Liver (tissue), 3 donors: ENCODE results near the gene ZNF83.

ENCODE experiments used
- EGR1 ChIP-seq, 2 donors: IDR thresholded peaks; 2 replicates each; pipeline ENCODE4 v1.6.1; 2016 to 2018; ENCODE audit warnings: antibody characterized with exemption in 2 of 2, low read depth in 2 of 2
- GABPA ChIP-seq, 2 donors: IDR thresholded peaks in 1 of 2; conservative IDR thresholded peaks in 1 of 2; 2 replicates each; pipeline ENCODE4 v1.6.1; 2016; ENCODE audit warnings: antibody characterized with exemption in 2 of 2, mild to moderate bottlenecking in 1 of 2, moderate library complexity in 1 of 2
- JUND ChIP-seq, 2 donors: IDR thresholded peaks; 2 replicates each; pipeline ENCODE4 v1.6.1; 2016; ENCODE audit warnings: antibody characterized with exemption in 2 of 2
- NR2F2 ChIP-seq: IDR thresholded peaks from 2 replicates; pipeline ENCODE4 v1.6.1; 2016; ENCODE audit warnings: antibody characterized with exemption
- RAD21 ChIP-seq, 2 donors: IDR thresholded peaks; 2 replicates each; pipeline ENCODE4 v1.6.1; 2016; ENCODE audit warnings: antibody characterized with exemption in 2 of 2, mild to moderate bottlenecking in 2 of 2
- RXRA ChIP-seq, 2 donors: IDR thresholded peaks; 2 replicates each; pipeline ENCODE4 v1.6.1; 2017 to 2018; ENCODE audit warnings: antibody characterized with exemption in 2 of 2, mild to moderate bottlenecking in 1 of 2
- SP1 ChIP-seq: IDR thresholded peaks from 2 replicates; pipeline ENCODE4 v1.6.1; 2018; ENCODE audit warnings: antibody characterized with exemption, mild to moderate bottlenecking
- TAF1 ChIP-seq: conservative IDR thresholded peaks from 2 replicates; pipeline ENCODE4 v1.6.1; 2016; ENCODE audit warnings: antibody characterized with exemption, mild to moderate bottlenecking
- YY1 ChIP-seq: IDR thresholded peaks from 2 replicates; pipeline ENCODE4 v1.6.1; 2016; ENCODE audit warnings: antibody characterized with exemption, mild to moderate bottlenecking
- TF ChIP-seq, protein P1 (sequence below): fragments of 150-350 bp; IDR thresholded peaks from 2 replicates; pipeline ENCODE4 v1.5.1; 2017; ENCODE audit warnings: improper control_type of control experiment, low read depth, low read length; ENCODE audit not compliant: missing input control
- TF ChIP-seq, protein P2 (sequence below): IDR thresholded peaks from 2 replicates; pipeline ENCODE4 v1.6.1; 2016; ENCODE audit warnings: antibody characterized with exemption, mild to moderate bottlenecking
- TF ChIP-seq, protein P3 (sequence below): IDR thresholded peaks from 2 replicates; pipeline ENCODE4 v1.6.1; 2016; ENCODE audit warnings: antibody characterized with exemption
- TF ChIP-seq, protein P4 (sequence below): IDR thresholded peaks from 2 replicates; pipeline ENCODE4 v1.6.1; 2016; ENCODE audit warnings: antibody characterized with exemption
- TF ChIP-seq, protein P5 (sequence below): IDR thresholded peaks from 2 replicates; pipeline ENCODE4 v1.6.1; 2016; ENCODE audit warnings: antibody characterized with exemption
- donor health status: healthy.
- donor health status: healthy.

DNA sequence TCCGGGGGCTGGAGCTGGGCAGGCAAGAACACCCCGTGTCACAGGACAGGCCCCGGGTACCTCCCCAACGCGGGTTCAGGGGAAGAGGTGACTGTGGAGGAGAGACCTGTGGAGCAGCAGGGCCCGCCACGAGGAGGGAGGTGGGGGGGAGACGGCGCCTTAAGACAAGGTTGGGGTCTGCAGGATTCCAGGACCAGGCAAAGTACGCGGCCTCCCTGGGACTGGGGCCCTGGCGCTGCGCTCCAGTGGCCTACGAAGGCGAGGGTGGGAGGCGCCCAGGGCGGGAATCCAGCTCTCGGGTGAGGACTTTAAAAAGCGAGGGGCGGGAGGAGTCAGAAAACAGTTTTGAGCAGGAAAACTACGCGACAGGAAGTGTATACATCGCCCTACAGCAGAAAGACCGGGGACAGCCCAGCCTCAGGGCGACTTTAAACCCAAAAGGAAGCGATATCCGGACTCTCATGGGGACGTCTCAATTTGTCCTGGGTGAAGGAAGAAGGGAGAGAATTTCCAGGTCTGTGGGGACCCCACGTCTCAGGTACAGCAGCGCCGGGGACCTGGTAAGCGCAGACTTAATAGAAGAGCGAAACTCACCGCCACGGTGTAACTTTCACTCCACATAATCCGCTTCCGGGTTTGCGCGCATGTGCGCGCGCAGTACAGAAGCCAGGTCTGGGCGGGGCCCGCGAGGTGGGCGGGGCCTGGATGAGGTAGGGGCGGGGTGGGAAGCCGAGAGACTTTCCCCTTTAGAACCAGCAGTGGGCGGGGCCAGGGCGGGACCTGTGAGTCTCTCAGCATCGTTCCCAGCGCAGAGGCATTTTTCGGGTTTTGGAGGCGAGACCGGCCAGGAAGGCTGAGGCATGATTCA is at the start of gene ZNF83:
- TF ChIP-seq, protein P1, sequence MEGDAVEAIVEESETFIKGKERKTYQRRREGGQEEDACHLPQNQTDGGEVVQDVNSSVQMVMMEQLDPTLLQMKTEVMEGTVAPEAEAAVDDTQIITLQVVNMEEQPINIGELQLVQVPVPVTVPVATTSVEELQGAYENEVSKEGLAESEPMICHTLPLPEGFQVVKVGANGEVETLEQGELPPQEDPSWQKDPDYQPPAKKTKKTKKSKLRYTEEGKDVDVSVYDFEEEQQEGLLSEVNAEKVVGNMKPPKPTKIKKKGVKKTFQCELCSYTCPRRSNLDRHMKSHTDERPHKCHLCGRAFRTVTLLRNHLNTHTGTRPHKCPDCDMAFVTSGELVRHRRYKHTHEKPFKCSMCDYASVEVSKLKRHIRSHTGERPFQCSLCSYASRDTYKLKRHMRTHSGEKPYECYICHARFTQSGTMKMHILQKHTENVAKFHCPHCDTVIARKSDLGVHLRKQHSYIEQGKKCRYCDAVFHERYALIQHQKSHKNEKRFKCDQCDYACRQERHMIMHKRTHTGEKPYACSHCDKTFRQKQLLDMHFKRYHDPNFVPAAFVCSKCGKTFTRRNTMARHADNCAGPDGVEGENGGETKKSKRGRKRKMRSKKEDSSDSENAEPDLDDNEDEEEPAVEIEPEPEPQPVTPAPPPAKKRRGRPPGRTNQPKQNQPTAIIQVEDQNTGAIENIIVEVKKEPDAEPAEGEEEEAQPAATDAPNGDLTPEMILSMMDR: no peak
- TF ChIP-seq TAF1 (no peak), RAD21 (IDR thresholded peaks at IDR 0.05) (no peak), JUND (IDR thresholded peaks at IDR 0.05) (no peak), EGR1 (IDR thresholded peaks at IDR 0.05; ENCODE audit: low read depth in 2 of 2) (no peak), SP1 (peak; percentile 28), YY1 (no peak), NR2F2 (no peak), GABPA (IDR thresholded peaks at IDR 0.05 in 1 of 2, conservative IDR thresholded peaks at IDR 0.05 in 1 of 2) (peak in 1 of 2 donors; percentile 82), RXRA (IDR thresholded peaks at IDR 0.05) (no peak)
- TF ChIP-seq, protein P2, sequence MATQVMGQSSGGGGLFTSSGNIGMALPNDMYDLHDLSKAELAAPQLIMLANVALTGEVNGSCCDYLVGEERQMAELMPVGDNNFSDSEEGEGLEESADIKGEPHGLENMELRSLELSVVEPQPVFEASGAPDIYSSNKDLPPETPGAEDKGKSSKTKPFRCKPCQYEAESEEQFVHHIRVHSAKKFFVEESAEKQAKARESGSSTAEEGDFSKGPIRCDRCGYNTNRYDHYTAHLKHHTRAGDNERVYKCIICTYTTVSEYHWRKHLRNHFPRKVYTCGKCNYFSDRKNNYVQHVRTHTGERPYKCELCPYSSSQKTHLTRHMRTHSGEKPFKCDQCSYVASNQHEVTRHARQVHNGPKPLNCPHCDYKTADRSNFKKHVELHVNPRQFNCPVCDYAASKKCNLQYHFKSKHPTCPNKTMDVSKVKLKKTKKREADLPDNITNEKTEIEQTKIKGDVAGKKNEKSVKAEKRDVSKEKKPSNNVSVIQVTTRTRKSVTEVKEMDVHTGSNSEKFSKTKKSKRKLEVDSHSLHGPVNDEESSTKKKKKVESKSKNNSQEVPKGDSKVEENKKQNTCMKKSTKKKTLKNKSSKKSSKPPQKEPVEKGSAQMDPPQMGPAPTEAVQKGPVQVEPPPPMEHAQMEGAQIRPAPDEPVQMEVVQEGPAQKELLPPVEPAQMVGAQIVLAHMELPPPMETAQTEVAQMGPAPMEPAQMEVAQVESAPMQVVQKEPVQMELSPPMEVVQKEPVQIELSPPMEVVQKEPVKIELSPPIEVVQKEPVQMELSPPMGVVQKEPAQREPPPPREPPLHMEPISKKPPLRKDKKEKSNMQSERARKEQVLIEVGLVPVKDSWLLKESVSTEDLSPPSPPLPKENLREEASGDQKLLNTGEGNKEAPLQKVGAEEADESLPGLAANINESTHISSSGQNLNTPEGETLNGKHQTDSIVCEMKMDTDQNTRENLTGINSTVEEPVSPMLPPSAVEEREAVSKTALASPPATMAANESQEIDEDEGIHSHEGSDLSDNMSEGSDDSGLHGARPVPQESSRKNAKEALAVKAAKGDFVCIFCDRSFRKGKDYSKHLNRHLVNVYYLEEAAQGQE: no peak
- TF ChIP-seq, protein P3, sequence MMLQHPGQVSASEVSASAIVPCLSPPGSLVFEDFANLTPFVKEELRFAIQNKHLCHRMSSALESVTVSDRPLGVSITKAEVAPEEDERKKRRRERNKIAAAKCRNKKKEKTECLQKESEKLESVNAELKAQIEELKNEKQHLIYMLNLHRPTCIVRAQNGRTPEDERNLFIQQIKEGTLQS: no peak
- TF ChIP-seq, protein P4, sequence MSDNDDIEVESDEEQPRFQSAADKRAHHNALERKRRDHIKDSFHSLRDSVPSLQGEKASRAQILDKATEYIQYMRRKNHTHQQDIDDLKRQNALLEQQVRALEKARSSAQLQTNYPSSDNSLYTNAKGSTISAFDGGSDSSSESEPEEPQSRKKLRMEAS: no peak
- TF ChIP-seq, protein P5, sequence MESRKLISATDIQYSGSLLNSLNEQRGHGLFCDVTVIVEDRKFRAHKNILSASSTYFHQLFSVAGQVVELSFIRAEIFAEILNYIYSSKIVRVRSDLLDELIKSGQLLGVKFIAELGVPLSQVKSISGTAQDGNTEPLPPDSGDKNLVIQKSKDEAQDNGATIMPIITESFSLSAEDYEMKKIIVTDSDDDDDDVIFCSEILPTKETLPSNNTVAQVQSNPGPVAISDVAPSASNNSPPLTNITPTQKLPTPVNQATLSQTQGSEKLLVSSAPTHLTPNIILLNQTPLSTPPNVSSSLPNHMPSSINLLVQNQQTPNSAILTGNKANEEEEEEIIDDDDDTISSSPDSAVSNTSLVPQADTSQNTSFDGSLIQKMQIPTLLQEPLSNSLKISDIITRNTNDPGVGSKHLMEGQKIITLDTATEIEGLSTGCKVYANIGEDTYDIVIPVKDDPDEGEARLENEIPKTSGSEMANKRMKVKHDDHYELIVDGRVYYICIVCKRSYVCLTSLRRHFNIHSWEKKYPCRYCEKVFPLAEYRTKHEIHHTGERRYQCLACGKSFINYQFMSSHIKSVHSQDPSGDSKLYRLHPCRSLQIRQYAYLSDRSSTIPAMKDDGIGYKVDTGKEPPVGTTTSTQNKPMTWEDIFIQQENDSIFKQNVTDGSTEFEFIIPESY: no peak
